Ecto neural progenitor cell (in vitro differentiated cells): ENCODE measurements around the gene LRCOL1.

Experiments used
- DNase-seq: peaks from one replicate; pipeline ENCODE4 v3.0.0-alpha.2; 2018; ENCODE audit warnings: low spot score

The LRCOL1 gene

GRCh38 chr12:132562489-132563021 lies 47.8 kb downstream of the LRCOL1 start:
- no peak for DNase-seq

GRCh38 chr12:132561427-132562156 lies 48.8 kb downstream of the LRCOL1 start:
- peak; percentile 78 for DNase-seq

- peak; percentile 95 for DNase-seq
Measured at GRCh38 chr12:132560614-132561426, 49.6 kb downstream of the LRCOL1 start.

- DNase-seq, result peak; percentile 79
Measured at GRCh38 chr12:132560364-132560613, 50.1 kb downstream of the LRCOL1 start.

- peak; percentile 87 for DNase-seq
Measured at GRCh38 chr12:132559652-132560363, 50.6 kb downstream of the LRCOL1 start.

- DNase-seq, result no peak
Measured at GRCh38 chr12:132558861-132559623, 51.3 kb downstream of the LRCOL1 start.

GRCh38 chr12:132558042-132558856 lies 52.1 kb downstream of the LRCOL1 start:
- no peak for DNase-seq

GRCh38 chr12:132557291-132558015 lies 52.9 kb downstream of the LRCOL1 start:
- no peak for DNase-seq

GRCh38 chr12:132556801-132557200 lies 53.6 kb downstream of the LRCOL1 start:
- DNase-seq, result no peak

- DNase-seq, result no peak
Measured at GRCh38 chr12:132556216-132556615, 54.2 kb downstream of the LRCOL1 start.

GRCh38 chr12:132555686-132556085 lies 54.7 kb downstream of the LRCOL1 start:
- no peak for DNase-seq

- DNase-seq, result no peak
Measured at GRCh38 chr12:132554845-132555630, 55.3 kb downstream of the LRCOL1 start.
